Measurements from ENCODE around the gene SCP2. TPM values are rescaled to one million over a fixed set of nuclear protein-coding genes. Genes with fewer than 3 reads are reported as not detected.
A peak's percentile ranks its signal among the peaks of the same experiment; 100 is the strongest.

The SCP2 gene
- total and polyA plus RNA-seq, 7 donors = 124 to 792 (median 176) TPM

- intact Hi-C loops (cut with DNase I) = no loop called here
- Histone ChIP-seq H3K27ac (no peak overlapping the region), H3K36me3 (peaks cover 4 to 24% (median 14%) of the 10 kb centered on the region in 4 donors), H3K27me3 (no peaks in the 10 kb centered on the region), H3K4me1 (peaks cover 0 to 3% (median 0%) of the 10 kb centered on the region in 4 donors), H3K9me3 (no peaks in the 10 kb centered on the region), H3K4me3 (no peak overlapping the region)
- 93 to 95% methylated on average over 4 of the region's 4 CpGs for WGBS, 2 donors
- DNase-seq = no peak
- TF ChIP-seq EP300 (IDR thresholded peaks at IDR 0.05) (no peak), POLR2AphosphoS5 (IDR thresholded peaks at IDR 0.05) (no peak), CTCF (IDR thresholded peaks at IDR 0.05) (no peak), POLR2A (IDR thresholded peaks at IDR 0.05) (no peak)
These were observed 110.1 kb downstream of the SCP2 start for GRCh38 chr1:53037159-53037558.

GRCh38 chr1:53038566-53038965, 111.5 kb downstream of the SCP2 start:
- intact Hi-C loops (cut with DNase I) = no loop called here
- no peaks in the 10 kb centered on the region for H3K27me3 ChIP-seq
- no peak overlapping the region for H3K27ac ChIP-seq
- peaks cover 4 to 24% (median 14%) of the 10 kb centered on the region in 4 donors for H3K36me3 ChIP-seq
- H3K4me3 ChIP-seq = no peak overlapping the region
- peaks cover 0 to 17% (median 12%) of the 10 kb centered on the region in 4 donors for H3K4me1 ChIP-seq
- no peaks in the 10 kb centered on the region for H3K9me3 ChIP-seq
- no peak for DNase-seq
- WGBS, 2 donors = 95% methylated on average over 3 of the region's 3 CpGs
- TF ChIP-seq CTCF (IDR thresholded peaks at IDR 0.05) (no peak), EP300 (IDR thresholded peaks at IDR 0.05) (no peak), POLR2A (IDR thresholded peaks at IDR 0.05) (no peak), POLR2AphosphoS5 (IDR thresholded peaks at IDR 0.05) (no peak)

- peak overlapping the region in 3 of 4 donors; percentile 37 to 64 (median 59) for H3K27ac ChIP-seq
- H3K36me3 ChIP-seq = peaks cover 4 to 24% (median 16%) of the 10 kb centered on the region in 4 donors
- no peak overlapping the region for H3K4me3 ChIP-seq
- H3K4me1 ChIP-seq = peaks cover 0 to 60% (median 30%) of the 10 kb centered on the region in 4 donors
- H3K27me3 ChIP-seq = no peaks in the 10 kb centered on the region
- no peaks in the 10 kb centered on the region for H3K9me3 ChIP-seq
- intact Hi-C loops (cut with DNase I) = no loop called here
- no peak for DNase-seq
- TF ChIP-seq POLR2A (IDR thresholded peaks at IDR 0.05) = no peak
- TF ChIP-seq POLR2AphosphoS5 (IDR thresholded peaks at IDR 0.05) = peak in 1 of 4 donors; percentile 32
- no peak for TF ChIP-seq EP300 (IDR thresholded peaks at IDR 0.05)
These were observed 116.2 kb downstream of the SCP2 start for GRCh38 chr1:53043271-53043670.

GRCh38 chr1:53044926-53045325, 117.8 kb downstream of the SCP2 start:
- intact Hi-C loops (cut with DNase I) = no loop called here
- Histone ChIP-seq H3K4me3 (no peak overlapping the region), H3K27ac (no peak overlapping the region), H3K27me3 (no peaks in the 10 kb centered on the region), H3K36me3 (peaks cover 0 to 10% (median 4%) of the 10 kb centered on the region in 4 donors), H3K9me3 (no peaks in the 10 kb centered on the region), H3K4me1 (peaks cover 0 to 76% (median 43%) of the 10 kb centered on the region in 4 donors)
- no peak for TF ChIP-seq POLR2AphosphoS5 (IDR thresholded peaks at IDR 0.05)
- TF ChIP-seq CTCF (IDR thresholded peaks at IDR 0.05) = no peak
- TF ChIP-seq EP300 (IDR thresholded peaks at IDR 0.05) = no peak
- TF ChIP-seq POLR2A (IDR thresholded peaks at IDR 0.05) = no peak
- DNase-seq = no peak
- 79 to 87% methylated on average over 5 of the region's 5 CpGs for WGBS, 2 donors

- Histone ChIP-seq H3K36me3 (peaks cover 0 to 14% (median 4%) of the 10 kb centered on the region in 4 donors), H3K4me1 (peaks cover 0 to 84% (median 49%) of the 10 kb centered on the region in 4 donors), H3K9me3 (no peaks in the 10 kb centered on the region), H3K27ac (peak overlapping the region in 2 of 4 donors; percentile 9), H3K4me3 (no peak overlapping the region), H3K27me3 (no peaks in the 10 kb centered on the region)
- no peak for DNase-seq
- intact Hi-C loops (cut with DNase I) = no loop called here
- TF ChIP-seq POLR2A (IDR thresholded peaks at IDR 0.05) (no peak), EP300 (IDR thresholded peaks at IDR 0.05) (no peak), CTCF (IDR thresholded peaks at IDR 0.05) (no peak), POLR2AphosphoS5 (IDR thresholded peaks at IDR 0.05) (no peak)
- 57 to 73% methylated on average over 2 of the region's 2 CpGs for WGBS, 2 donors
These were observed 119.9 kb downstream of the SCP2 start for GRCh38 chr1:53046930-53047329.
